ENCODE data around the gene NPIPA5.

GRCh38 chr16:15425861-15426260 lies 47.8 kb upstream of the NPIPA5 start:
- TF ChIP-seq, protein P1, sequence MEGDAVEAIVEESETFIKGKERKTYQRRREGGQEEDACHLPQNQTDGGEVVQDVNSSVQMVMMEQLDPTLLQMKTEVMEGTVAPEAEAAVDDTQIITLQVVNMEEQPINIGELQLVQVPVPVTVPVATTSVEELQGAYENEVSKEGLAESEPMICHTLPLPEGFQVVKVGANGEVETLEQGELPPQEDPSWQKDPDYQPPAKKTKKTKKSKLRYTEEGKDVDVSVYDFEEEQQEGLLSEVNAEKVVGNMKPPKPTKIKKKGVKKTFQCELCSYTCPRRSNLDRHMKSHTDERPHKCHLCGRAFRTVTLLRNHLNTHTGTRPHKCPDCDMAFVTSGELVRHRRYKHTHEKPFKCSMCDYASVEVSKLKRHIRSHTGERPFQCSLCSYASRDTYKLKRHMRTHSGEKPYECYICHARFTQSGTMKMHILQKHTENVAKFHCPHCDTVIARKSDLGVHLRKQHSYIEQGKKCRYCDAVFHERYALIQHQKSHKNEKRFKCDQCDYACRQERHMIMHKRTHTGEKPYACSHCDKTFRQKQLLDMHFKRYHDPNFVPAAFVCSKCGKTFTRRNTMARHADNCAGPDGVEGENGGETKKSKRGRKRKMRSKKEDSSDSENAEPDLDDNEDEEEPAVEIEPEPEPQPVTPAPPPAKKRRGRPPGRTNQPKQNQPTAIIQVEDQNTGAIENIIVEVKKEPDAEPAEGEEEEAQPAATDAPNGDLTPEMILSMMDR (IDR thresholded peaks at IDR 0.05) = no peak
- no peak for TF ChIP-seq EP300 (IDR thresholded peaks at IDR 0.05)
- no peak for TF ChIP-seq POLR2AphosphoS5 (IDR thresholded peaks at IDR 0.05)
- no peak for TF ChIP-seq POLR2A (IDR thresholded peaks at IDR 0.05; ENCODE audit: low read depth)
